K562 (cell line): ENCODE data around the gene TBXA2R. TPM values are rescaled to one million over a fixed set of nuclear protein-coding genes. Genes with fewer than 3 reads are reported as not detected.

ENCODE experiments used
- ATAC-seq: fragments of 200-7000 bp; cut with Tn5 transposase; 3 replicates; pipeline ENCODE4 v1.9.1; 2020; ENCODE audit warnings: moderate library complexity
- BruUV-seq: library from RNA; stranded (reverse); fragments of 400-500 nt; replicated peaks from 2 replicates; lab custom pipeline; 2021; lab: Mats Ljungman, UMichigan
- CTCF ChIA-PET: fragments of 300-600 bp; formaldehyde crosslinking; extraction: SDS; loops from one replicate; lab custom pipeline; 2021; ENCODE audit warnings: low intra/inter-chr PET ratio; lab: Yijun Ruan, JAX
- POLR2A ChIA-PET: fragments of 300-600, 350-650 bp; sonication (Branson Sonifier 250); formaldehyde crosslinking; extraction: SDS; loops from one replicate; lab custom pipeline; 2021; ENCODE audit warnings: antibody characterized with exemption, inconsistent platforms; lab: Yijun Ruan, JAX
- DNase-seq, 4 experiments: peaks; one replicate each; pipeline versions ENCODE4 v3.0.0 to v3.0.0-alpha.2; 2011 to 2018; ENCODE audit warnings: low spot score in 3 of 4, mixed read lengths in 3 of 4; ENCODE audit errors: extremely low read depth in 1 of 4
- FAIRE-seq: peaks from 2 replicates; lab custom pipeline; 2011; peaks lifted over from hg19 to GRCh38; lab: Jason Lieb, UNC
- H2AFZ ChIP-seq: 2 replicates; pipeline ENCODE4 v1.6.0; 2011; ENCODE audit warnings: low read depth, low read length, control low read depth, inconsistent platforms
- H3K27ac ChIP-seq: fragments of 200-600 bp; 3 replicates; pipeline ENCODE4 v1.8.0; 2011; ENCODE audit warnings: low read depth, mild to moderate bottlenecking, control low read depth, inconsistent platforms, low read length, moderate library complexity, mixed read lengths; ENCODE audit errors: extremely low read depth
- H3K27me3 ChIP-seq, 2 experiments: fragments of 300-600 bp in 1 of 2; 2 replicates in 1 of 2; 3 replicates in 1 of 2; pipeline versions ENCODE4 v1.6.0 to v1.8.0; 2011; ENCODE audit warnings: inconsistent platforms in 2 of 2, low read length in 2 of 2, mild to moderate bottlenecking in 1 of 2, mixed read lengths in 1 of 2, moderate library complexity in 1 of 2; ENCODE audit not compliant: control insufficient read depth in 2 of 2, insufficient read depth in 2 of 2
- H3K36me3 ChIP-seq: fragments of 300-600 bp; 3 replicates; pipeline ENCODE4 v1.8.0; 2011; ENCODE audit warnings: mild to moderate bottlenecking, low read length, inconsistent platforms; ENCODE audit not compliant: control insufficient read depth, insufficient read depth
- H3K4me1 ChIP-seq, 2 experiments: fragments of 200-600 bp in 1 of 2; replicated peaks in 1 of 2; 2 replicates in 1 of 2; 3 replicates in 1 of 2; pipeline versions ENCODE4 v1.5.1 to v1.8.0; 2011; ENCODE audit warnings: inconsistent platforms in 2 of 2, low read length in 2 of 2, mild to moderate bottlenecking in 1 of 2, mixed read lengths in 1 of 2, moderate library complexity in 1 of 2; ENCODE audit not compliant: control insufficient read depth in 2 of 2, insufficient read depth in 2 of 2
- H3K4me2 ChIP-seq: 2 replicates; pipeline ENCODE4 v1.6.1; 2011; ENCODE audit warnings: low read length, control low read depth, inconsistent platforms, mixed read lengths; ENCODE audit not compliant: insufficient read depth
- H3K4me3 ChIP-seq: fragments of 200-600 bp; sonication (generic), shearing (Covaris generic); 2 replicates; pipeline ENCODE4 v1.5.1; 2016; ENCODE audit warnings: control low read depth, inconsistent platforms
- H3K79me2 ChIP-seq: fragments of 200-600 bp; 3 replicates; pipeline ENCODE4 v1.8.0; 2011; ENCODE audit warnings: low read length, inconsistent platforms; ENCODE audit not compliant: control insufficient read depth, insufficient read depth
- H3K9ac ChIP-seq, 2 experiments: 2 replicates each; pipeline versions ENCODE4 v1.6.0 to v1.6.1; 2011; ENCODE audit warnings: low read depth in 2 of 2, low read length in 2 of 2, control low read depth in 1 of 2, inconsistent platforms in 1 of 2, mild to moderate bottlenecking in 1 of 2, mixed read lengths in 1 of 2; ENCODE audit not compliant: insufficient read depth in 1 of 2
- H3K9me1 ChIP-seq: one replicate; pipeline ENCODE4 v1.6.0; 2011; ENCODE audit warnings: inconsistent platforms, mild to moderate bottlenecking, low read length, moderate library complexity; ENCODE audit not compliant: control insufficient read depth, insufficient read depth
- H3K9me3 ChIP-seq: replicated peaks from 2 replicates; pipeline ENCODE4 v1.5.1; 2011; ENCODE audit warnings: low read depth, low read length, inconsistent platforms; ENCODE audit not compliant: control insufficient read depth, insufficient read depth
- H4K20me1 ChIP-seq: replicated peaks from 2 replicates; pipeline ENCODE4 v1.6.1; 2011; ENCODE audit warnings: low read length, inconsistent platforms, mixed read lengths; ENCODE audit not compliant: control insufficient read depth, insufficient read depth
- CBX3 ChIP-seq, 2 experiments: IDR thresholded peaks; 1 replicate in 1 of 2; 2 replicates in 1 of 2; pipeline ENCODE4 v1.6.1; 2012; ENCODE audit warnings: inconsistent platforms in 2 of 2, low read length in 2 of 2, borderline replicate concordance in 1 of 2, control low read depth in 1 of 2
- HLTF ChIP-seq: fragments of 450-650 bp; IDR thresholded peaks from 2 replicates; pipeline ENCODE4 v1.6.1; 2016
- MLLT1 ChIP-seq, 2 experiments: fragments of 450-650 bp; IDR thresholded peaks; 2 replicates each; pipeline ENCODE4 v1.6.1; 2016
- POLR2AphosphoS2 ChIP-seq: IDR thresholded peaks from 2 replicates; pipeline ENCODE4 v1.6.1; 2012; ENCODE audit warnings: low read length, improper control_type of control experiment
- POLR2G ChIP-seq: fragments of 200-400 bp; formaldehyde crosslinking; IDR thresholded peaks from 2 replicates; pipeline ENCODE4 v1.6.1; 2017; ENCODE audit warnings: low read depth, mild to moderate bottlenecking, antibody characterized with exemption, low read length, moderate library complexity
- ZBTB17 ChIP-seq: fragments of 450-650 bp; formaldehyde crosslinking; IDR thresholded peaks from 2 replicates; pipeline ENCODE4 v1.4.0; 2020; ENCODE audit warnings: mild to moderate bottlenecking
- WGBS: fragments of 100-300 bp; shearing (Covaris generic); methylation state at CpG from one replicate; pipeline ENCODE4 v1.1.6; 2016; ENCODE audit warnings: low coverage, mixed read lengths; ENCODE audit not compliant: insufficient coverage; ENCODE audit errors: missing lambda C conversion rate; 5-methylcytosine and 5-hydroxymethylcytosine counted together
- in situ Hi-C: fragments of 300-500 bp; cut with MboI; formaldehyde crosslinking; loops from 4 replicates; pipeline ENCODE4 v1.15.0; 2018; ENCODE audit warnings: inconsistent platforms, mixed read lengths
- intact Hi-C: fragments of 100-400 bp; cut with micrococcal nuclease; formaldehyde crosslinking; loops from 2 replicates; pipeline ENCODE4 v1.14.2; 2022
- polyA plus RNA-seq, 8 experiments: library from polyadenylated mRNA; depleted of rRNA in 4 of 8; stranded (reverse) in 5 of 8; unstranded in 3 of 8; fragments of >200 nt; fragmentation: Nextera tagmentation in 2 of 8; fragmentation: Illumina TruSeq in 1 of 8; extraction: Ambion mirVana in 2 of 8; extraction: Trizol in 1 of 8; gene quantifications; 2 replicates each; pipeline versions ENCODE4 v1.2.1 to v1.2.3, GENCODE V29; 2011 to 2014; ENCODE audit warnings: inconsistent platforms in 1 of 8, missing spikeins in 1 of 8
- total RNA-seq, 7 experiments: library from RNA; depleted of rRNA in 6 of 7; stranded (reverse); fragments of >200 nt in 6 of 7; fragmentation: Illumina TruSeq in 2 of 7; extraction: Trizol in 2 of 7; gene quantifications; 2 replicates each; pipeline versions ENCODE4 v1.2.1 to v1.2.3, GENCODE V29; 2011 to 2021; ENCODE audit warnings: low replicate concordance in 1 of 7
- TF ChIP-seq, protein P1 (sequence below), 2 experiments: fragments of 450-650 bp; formaldehyde crosslinking in 1 of 2; IDR thresholded peaks; 2 replicates each; pipeline versions ENCODE4 v1.4.0 to v1.6.1; 2014 to 2020; ENCODE audit warnings: mild to moderate bottlenecking in 2 of 2, borderline replicate concordance in 1 of 2, low read depth in 1 of 2

Gene TBXA2R
- total and polyA plus RNA-seq, 9 of the 15 experiments (the other 6 are each of a cell fraction or from before 2014, with no cell fraction given): 1.5 to 24.0 (median 2.8) TPM

GRCh38 chr19:3609779-3610719 is 3.4 kb upstream of the TBXA2R start:
- H3K27ac ChIP-seq: peak overlapping the region; percentile 98
- no peak overlapping the region for H3K4me2 ChIP-seq
- no peaks in the 10 kb centered on the region; the same call in 1 of the 2 replicates for H3K9me3 ChIP-seq
- in situ Hi-C loops: no loop called here
- BruUV-seq: no TSS peak
- H3K9ac ChIP-seq: peak overlapping the region; percentile 44 to 45; a peak in 2 of 4 replicates
- CTCF ChIA-PET: no interaction called here
- peaks cover 42 to 98% of the 10 kb centered on the region in 2 experiments for H3K4me1 ChIP-seq
- no peak for FAIRE-seq
- no peak overlapping the region for H3K4me3 ChIP-seq
- peaks cover 58% of the 10 kb centered on the region for H3K36me3 ChIP-seq
- H2AFZ ChIP-seq: no peak overlapping the region
- no peak for ATAC-seq
- H4K20me1 ChIP-seq: no peaks in the 10 kb centered on the region
- peaks cover 36% of the 10 kb centered on the region for H3K79me2 ChIP-seq
- WGBS: 90% methylated on average over 24 of the region's 24 CpGs
- intact Hi-C loops: loop anchor here (10.0 kb wide), 1 partner anchor 65 kb away; no protein-coding TSS in a partner anchor
- DNase-seq: no peak
- POLR2A ChIA-PET: interaction anchor here (0.5 to 4.0 kb wide), 3 partner anchors 15 to 37 kb away, joined by 3 to 29 read pairs (median 4); partner anchors contain the start of gene HMG20B
- H3K27me3 ChIP-seq: no peaks in the 10 kb centered on the region
- no peaks in the 10 kb centered on the region for H3K9me1 ChIP-seq
- TF ChIP-seq POLR2AphosphoS2: no peak
- peak; percentile 33; the same call in 1 of the 2 replicates for TF ChIP-seq POLR2G
- TF ChIP-seq CBX3 (IDR thresholded peaks at IDR 0.05; ENCODE audit: borderline replicate concordance in 1 of 2, low read length in 2 of 2): 0 out of 3 replicates have a peak, but pooled peaks of 1 of the 2 experiments have one; percentile 31
- TF ChIP-seq ZBTB17: peak; percentile 98
- TF ChIP-seq, protein P1, sequence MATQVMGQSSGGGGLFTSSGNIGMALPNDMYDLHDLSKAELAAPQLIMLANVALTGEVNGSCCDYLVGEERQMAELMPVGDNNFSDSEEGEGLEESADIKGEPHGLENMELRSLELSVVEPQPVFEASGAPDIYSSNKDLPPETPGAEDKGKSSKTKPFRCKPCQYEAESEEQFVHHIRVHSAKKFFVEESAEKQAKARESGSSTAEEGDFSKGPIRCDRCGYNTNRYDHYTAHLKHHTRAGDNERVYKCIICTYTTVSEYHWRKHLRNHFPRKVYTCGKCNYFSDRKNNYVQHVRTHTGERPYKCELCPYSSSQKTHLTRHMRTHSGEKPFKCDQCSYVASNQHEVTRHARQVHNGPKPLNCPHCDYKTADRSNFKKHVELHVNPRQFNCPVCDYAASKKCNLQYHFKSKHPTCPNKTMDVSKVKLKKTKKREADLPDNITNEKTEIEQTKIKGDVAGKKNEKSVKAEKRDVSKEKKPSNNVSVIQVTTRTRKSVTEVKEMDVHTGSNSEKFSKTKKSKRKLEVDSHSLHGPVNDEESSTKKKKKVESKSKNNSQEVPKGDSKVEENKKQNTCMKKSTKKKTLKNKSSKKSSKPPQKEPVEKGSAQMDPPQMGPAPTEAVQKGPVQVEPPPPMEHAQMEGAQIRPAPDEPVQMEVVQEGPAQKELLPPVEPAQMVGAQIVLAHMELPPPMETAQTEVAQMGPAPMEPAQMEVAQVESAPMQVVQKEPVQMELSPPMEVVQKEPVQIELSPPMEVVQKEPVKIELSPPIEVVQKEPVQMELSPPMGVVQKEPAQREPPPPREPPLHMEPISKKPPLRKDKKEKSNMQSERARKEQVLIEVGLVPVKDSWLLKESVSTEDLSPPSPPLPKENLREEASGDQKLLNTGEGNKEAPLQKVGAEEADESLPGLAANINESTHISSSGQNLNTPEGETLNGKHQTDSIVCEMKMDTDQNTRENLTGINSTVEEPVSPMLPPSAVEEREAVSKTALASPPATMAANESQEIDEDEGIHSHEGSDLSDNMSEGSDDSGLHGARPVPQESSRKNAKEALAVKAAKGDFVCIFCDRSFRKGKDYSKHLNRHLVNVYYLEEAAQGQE (IDR thresholded peaks at IDR 0.05; ENCODE audit: borderline replicate concordance): 0 out of 2 replicates have a peak, but pooled peaks have one; percentile 13
- TF ChIP-seq, protein P1 (CRISPR knock-in tag; IDR thresholded peaks at IDR 0.05; ENCODE audit: low read depth): no peak
- peak; percentile 86; the same call in 1 of the 2 replicates for TF ChIP-seq HLTF
- TF ChIP-seq MLLT1 (IDR thresholded peaks at IDR 0.05): peak in 1 of 2 experiments; percentile 96; a peak in 2 of 4 replicates
